A549 (cell line): ENCODE results near the gene RERE. TPM values are rescaled to one million over a fixed set of nuclear protein-coding genes. Genes with fewer than 3 reads are reported as not detected.

Experiments
- ATAC-seq, 2 experiments: fragments of 200-7000 bp in 1 of 2; fragments of >200 bp in 1 of 2; cut with Nextera tagmentation in 1 of 2; cut with Tn5 transposase in 1 of 2; 3 replicates each; pipeline versions ENCODE4 v1.8.0 to v1.9.1; 2018 to 2020; ENCODE audit warnings: mild to moderate bottlenecking in 1 of 2, moderate library complexity in 1 of 2
- CTCF ChIA-PET: fragments of 300-600 bp; sonication (Branson Sonifier 250); formaldehyde crosslinking; extraction: SDS; loops from one replicate; lab custom pipeline; 2021; ENCODE audit warnings: antibody characterized with exemption, inconsistent platforms; lab: Yijun Ruan, JAX
- POLR2A ChIA-PET: fragments of 350-600 bp; formaldehyde crosslinking; extraction: SDS; loops from one replicate; lab custom pipeline; 2021; ENCODE audit warnings: antibody characterized with exemption, inconsistent platforms; lab: Yijun Ruan, JAX
- DNase-seq, 2 experiments: peaks; one replicate each; pipeline versions ENCODE4 v3.0.0 to v3.0.0-alpha.2; 2011 to 2016; ENCODE audit warnings: low read depth in 1 of 2, low spot score in 1 of 2
- FAIRE-seq: peaks from 2 replicates; lab custom pipeline; 2011; peaks lifted over from hg19 to GRCh38; lab: Jason Lieb, UNC
- H3K27ac ChIP-seq, 2 experiments: fragments of >200 bp; sonication (Bioruptor Twin); formaldehyde crosslinking; 3 replicates each; pipeline ENCODE4 v1.5.1; 2016 to 2017
- H3K4me1 ChIP-seq: fragments of >200 bp; sonication (Bioruptor Twin); formaldehyde crosslinking; 3 replicates; pipeline ENCODE4 v1.6.1; 2016
- H3K4me2 ChIP-seq: fragments of >200 bp; sonication (Bioruptor Twin); formaldehyde crosslinking; 3 replicates; pipeline ENCODE4 v1.6.1; 2016
- H3K4me3 ChIP-seq: fragments of >200 bp; sonication (Bioruptor Twin); formaldehyde crosslinking; 3 replicates; pipeline ENCODE4 v1.5.1; 2016
- H3K9me3 ChIP-seq: fragments of >200 bp; sonication (Bioruptor Twin); formaldehyde crosslinking; 3 replicates; pipeline ENCODE4 v1.6.1; 2016
- BHLHE40 ChIP-seq: IDR thresholded peaks from 2 replicates; pipeline ENCODE4 v1.6.1; 2012; ENCODE audit warnings: low read depth, low read length, inconsistent platforms
- CBX2 ChIP-seq: fragments of 200-600 bp; sonication (generic); IDR thresholded peaks from 2 replicates; pipeline ENCODE4 v1.6.1; 2016; ENCODE audit warnings: low read depth, mild to moderate bottlenecking, borderline replicate concordance
- CHD2 ChIP-seq: fragments of 150-350 bp; IDR thresholded peaks from 2 replicates; pipeline ENCODE4 v1.6.1; 2014; ENCODE audit warnings: low read length; ENCODE audit not compliant: partially characterized antibody
- CHD4 ChIP-seq: fragments of 200-600 bp; sonication (generic); IDR thresholded peaks from 2 replicates; pipeline ENCODE4 v1.6.1; 2016; ENCODE audit warnings: antibody characterized with exemption, mild to moderate bottlenecking, borderline replicate concordance
- EHF ChIP-seq: fragments of 250-450 bp; sonication (Bioruptor Pico); IDR thresholded peaks from 2 replicates; pipeline ENCODE4 v1.5.0; 2020; ENCODE audit warnings: mild to moderate bottlenecking
- EHMT2 ChIP-seq: fragments of 200-600 bp; sonication (generic); IDR thresholded peaks from 2 replicates; pipeline ENCODE4 v1.6.1; 2016; ENCODE audit warnings: antibody characterized with exemption, low read depth, mild to moderate bottlenecking, moderate library complexity
- EP300 ChIP-seq, 2 experiments: fragments of >200 bp; sonication (Bioruptor Twin); formaldehyde crosslinking; IDR thresholded peaks; 2 replicates in 1 of 2; 3 replicates in 1 of 2; pipeline ENCODE4 v1.6.1; 2016 to 2017
- FOSL2 ChIP-seq, 2 experiments: fragments of 450-650 bp in 1 of 2; fragments of >200 bp in 1 of 2; sonication (Bioruptor Twin) in 1 of 2; formaldehyde crosslinking; IDR thresholded peaks; 2 replicates each; pipeline versions ENCODE4 v1.5.0 to v1.6.1; 2016 to 2020; ENCODE audit warnings: mild to moderate bottlenecking in 1 of 2, moderate library complexity in 1 of 2
- HEYL ChIP-seq: fragments of 250-450 bp; sonication (Bioruptor Pico); IDR thresholded peaks from 2 replicates; pipeline ENCODE4 v1.8.0; 2021; ENCODE audit warnings: mild to moderate bottlenecking, moderate library complexity
- HOXB5 ChIP-seq: fragments of 250-450 bp; sonication (Bioruptor Pico); IDR thresholded peaks from 2 replicates; pipeline ENCODE4 v1.5.0; 2020; ENCODE audit warnings: mild to moderate bottlenecking, moderate library complexity
- JUNB ChIP-seq: fragments of >200 bp; sonication (Bioruptor Twin); formaldehyde crosslinking; IDR thresholded peaks from 2 replicates; pipeline ENCODE4 v1.6.1; 2016
- KDM1A ChIP-seq: fragments of 200-600 bp; sonication (generic); IDR thresholded peaks from 2 replicates; pipeline ENCODE4 v1.6.1; 2016; ENCODE audit warnings: low read depth, mild to moderate bottlenecking
- KDM5A ChIP-seq: fragments of 200-600 bp; sonication (generic); IDR thresholded peaks from 2 replicates; pipeline ENCODE4 v1.6.1; 2016; ENCODE audit warnings: antibody characterized with exemption, mild to moderate bottlenecking
- NPAS2 ChIP-seq: fragments of 250-450 bp; sonication (Bioruptor Pico); IDR thresholded peaks from 2 replicates; pipeline ENCODE4 v1.8.0; 2022; ENCODE audit warnings: mild to moderate bottlenecking, moderate library complexity, borderline replicate concordance
- RFX5 ChIP-seq: fragments of 450-650 bp; IDR thresholded peaks from 2 replicates; pipeline ENCODE4 v1.7.1; 2014; ENCODE audit warnings: antibody characterized with exemption, mild to moderate bottlenecking, moderate library complexity
- SREBF2 ChIP-seq: fragments of 450-650 bp; IDR thresholded peaks from 2 replicates; pipeline ENCODE4 v1.6.1; 2014; ENCODE audit warnings: mild to moderate bottlenecking, moderate library complexity
- TP53 ChIP-seq: fragments of 250-450 bp; sonication (Bioruptor Pico); IDR thresholded peaks from 2 replicates; pipeline ENCODE4 v1.5.0; 2021; ENCODE audit warnings: mild to moderate bottlenecking, moderate library complexity
- ZC3H11A ChIP-seq: fragments of 450-650 bp; IDR thresholded peaks from 2 replicates; pipeline ENCODE4 v1.6.1; 2014; ENCODE audit warnings: antibody characterized with exemption, mild to moderate bottlenecking
- ZSCAN20 ChIP-seq: fragments of 250-450 bp; sonication (Bioruptor Pico); IDR thresholded peaks from 2 replicates; pipeline ENCODE4 v1.8.0; 2022; ENCODE audit warnings: mild to moderate bottlenecking, moderate library complexity
- WGBS: methylation state at CpG from one replicate; pipeline ENCODE4 v1.1.6; 2017; ENCODE audit errors: missing lambda C conversion rate; 5-methylcytosine and 5-hydroxymethylcytosine counted together
- polyA plus RNA-seq, 4 experiments: library from polyadenylated mRNA; depleted of rRNA in 3 of 4; stranded (reverse); fragments of >200 nt; fragmentation: RNase III in 1 of 4; extraction: RNeasy Plus Mini Kit Qiagen cat#74134 plus additional on column Dnase treatment in 1 of 4; gene quantifications; 2 replicates in 3 of 4; 3 replicates in 1 of 4; pipeline ENCODE4 v1.2.3, GENCODE V29; 2011 to 2017
- TF ChIP-seq, protein P1 (sequence below): IDR thresholded peaks from 2 replicates; pipeline ENCODE4 v1.6.1; 2012
- TF ChIP-seq, protein P2 (sequence below): fragments of 450-650 bp; IDR thresholded peaks from 2 replicates; pipeline ENCODE4 v1.6.1; 2014; ENCODE audit warnings: antibody characterized with exemption
- TF ChIP-seq, protein P3 (sequence below): IDR thresholded peaks from 2 replicates; pipeline ENCODE4 v1.6.1; 2012; ENCODE audit warnings: low read depth, borderline replicate concordance
- TF ChIP-seq, protein P4 (sequence below): fragments of >200 bp; sonication (Bioruptor Twin); formaldehyde crosslinking; IDR thresholded peaks from 3 replicates; pipeline ENCODE4 v1.6.1; 2016

RERE gene
- polyA plus RNA-seq, 2 of the 4 experiments (the other 2 are of a cell fraction) = 12.6 to 28.6 TPM

- H3K4me3 ChIP-seq = no peak overlapping the region
- H3K27ac ChIP-seq = no peak overlapping the region
- DNase-seq (no peak), ATAC-seq (no peak), FAIRE-seq (no peak)
- ChIA-PET CTCF (interaction anchor here (1.2 to 5.6 kb wide), 2 partner anchors 16 to 350 kb away, joined by 3 to 36 read pairs; no protein-coding TSS in a partner anchor), POLR2A (no interaction called here)
- H3K4me1 ChIP-seq = peaks cover 4% of the 10 kb centered on the region; the same call in 1 of the 3 replicates
- WGBS = 90% methylated on average over 11 of the region's 24 CpGs
- H3K9me3 ChIP-seq = no peaks in the 10 kb centered on the region
- H3K4me2 ChIP-seq = no peak overlapping the region
- TF ChIP-seq, protein P1, sequence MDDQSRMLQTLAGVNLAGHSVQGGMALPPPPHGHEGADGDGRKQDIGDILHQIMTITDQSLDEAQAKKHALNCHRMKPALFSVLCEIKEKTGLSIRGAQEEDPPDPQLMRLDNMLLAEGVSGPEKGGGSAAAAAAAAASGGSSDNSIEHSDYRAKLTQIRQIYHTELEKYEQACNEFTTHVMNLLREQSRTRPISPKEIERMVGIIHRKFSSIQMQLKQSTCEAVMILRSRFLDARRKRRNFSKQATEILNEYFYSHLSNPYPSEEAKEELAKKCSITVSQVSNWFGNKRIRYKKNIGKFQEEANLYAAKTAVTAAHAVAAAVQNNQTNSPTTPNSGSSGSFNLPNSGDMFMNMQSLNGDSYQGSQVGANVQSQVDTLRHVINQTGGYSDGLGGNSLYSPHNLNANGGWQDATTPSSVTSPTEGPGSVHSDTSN = no peak
- no peak for TF ChIP-seq HEYL (CRISPR knock-in tag)
- no peak for TF ChIP-seq EHMT2
- no peak for TF ChIP-seq CHD2
- TF ChIP-seq ZSCAN20 (CRISPR knock-in tag) = no peak
- TF ChIP-seq, protein P2, sequence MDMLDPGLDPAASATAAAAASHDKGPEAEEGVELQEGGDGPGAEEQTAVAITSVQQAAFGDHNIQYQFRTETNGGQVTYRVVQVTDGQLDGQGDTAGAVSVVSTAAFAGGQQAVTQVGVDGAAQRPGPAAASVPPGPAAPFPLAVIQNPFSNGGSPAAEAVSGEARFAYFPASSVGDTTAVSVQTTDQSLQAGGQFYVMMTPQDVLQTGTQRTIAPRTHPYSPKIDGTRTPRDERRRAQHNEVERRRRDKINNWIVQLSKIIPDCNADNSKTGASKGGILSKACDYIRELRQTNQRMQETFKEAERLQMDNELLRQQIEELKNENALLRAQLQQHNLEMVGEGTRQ = no peak
- TF ChIP-seq CHD4 = no peak
- TF ChIP-seq JUNB = no peak
- TF ChIP-seq HOXB5 (CRISPR knock-in tag) = no peak
- TF ChIP-seq, protein P3, sequence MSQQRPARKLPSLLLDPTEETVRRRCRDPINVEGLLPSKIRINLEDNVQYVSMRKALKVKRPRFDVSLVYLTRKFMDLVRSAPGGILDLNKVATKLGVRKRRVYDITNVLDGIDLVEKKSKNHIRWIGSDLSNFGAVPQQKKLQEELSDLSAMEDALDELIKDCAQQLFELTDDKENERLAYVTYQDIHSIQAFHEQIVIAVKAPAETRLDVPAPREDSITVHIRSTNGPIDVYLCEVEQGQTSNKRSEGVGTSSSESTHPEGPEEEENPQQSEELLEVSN = no peak
- no peak for TF ChIP-seq ZC3H11A
- no peak for TF ChIP-seq KDM1A
Observed at GRCh38 chr1:8365661-8366362, 451.6 kb downstream of the RERE start.

DNA sequence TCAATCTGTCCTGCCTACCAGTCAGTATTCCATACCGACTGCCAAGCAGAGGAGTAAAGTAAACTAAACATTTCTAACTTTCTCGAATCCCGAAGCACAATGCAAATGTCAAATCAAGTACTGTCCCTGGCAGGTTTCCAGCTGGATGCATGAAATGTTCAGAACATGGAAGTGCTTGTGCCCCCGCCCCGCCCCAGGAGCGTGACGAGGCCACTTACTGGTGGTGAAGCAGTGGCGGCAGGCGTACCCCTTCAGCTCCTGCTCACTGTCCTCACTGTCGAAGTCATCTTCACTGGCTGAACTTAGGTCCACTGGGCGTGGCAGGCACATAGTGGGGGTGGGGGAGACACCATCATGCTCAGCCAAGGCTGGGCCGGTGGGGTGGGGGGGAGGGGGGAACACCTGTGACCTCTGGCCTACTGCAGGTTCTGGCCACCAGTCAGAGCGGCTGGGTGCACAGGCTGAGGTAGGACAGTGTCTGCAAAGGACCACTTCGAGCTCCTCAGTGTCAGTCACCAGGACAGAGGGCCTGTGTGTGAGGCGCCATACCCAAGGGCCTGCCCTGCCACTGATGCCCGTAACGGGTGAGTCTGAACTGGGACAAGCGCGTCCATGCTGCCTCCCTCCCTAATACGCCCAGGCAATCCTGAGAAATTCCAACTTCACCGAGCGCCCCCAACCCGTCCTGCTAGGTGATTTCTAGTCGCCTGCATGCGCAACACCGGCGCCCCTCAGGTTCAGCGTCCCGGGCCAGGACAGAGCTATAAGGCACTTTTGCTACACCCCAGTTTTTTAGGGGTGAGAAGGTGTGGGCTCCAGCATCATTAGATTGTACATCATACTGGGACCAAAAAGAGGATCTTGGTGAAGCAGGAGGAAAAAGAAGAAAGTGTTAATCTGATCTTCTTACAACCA, 452.7 kb downstream of the RERE start:
- TF ChIP-seq BHLHE40 (no peak), EHF (CRISPR knock-in tag) (no peak), FOSL2 (IDR thresholded peaks at IDR 0.05) (no peak), FOSL2 (CRISPR knock-in tag; IDR thresholded peaks at IDR 0.05) (no peak), CHD2 (no peak)
- no peak for FAIRE-seq
- no peak for ATAC-seq
- no peaks in the 10 kb centered on the region for H3K9me3 ChIP-seq
- H3K4me3 ChIP-seq = no peak overlapping the region
- DNase-seq = no peak
- POLR2A ChIA-PET = no interaction called here
- 91% methylated on average over 23 of the region's 29 CpGs for WGBS
- no peak overlapping the region for H3K27ac ChIP-seq
- H3K4me2 ChIP-seq = no peak overlapping the region
- CTCF ChIA-PET = interaction anchor here (0.5 to 5.6 kb wide), 5 partner anchors 12 to 389 kb away, joined by 3 to 36 read pairs (median 4); no protein-coding TSS in a partner anchor
- H3K4me1 ChIP-seq = peaks cover 4% of the 10 kb centered on the region; the same call in 1 of the 3 replicates

DNA sequence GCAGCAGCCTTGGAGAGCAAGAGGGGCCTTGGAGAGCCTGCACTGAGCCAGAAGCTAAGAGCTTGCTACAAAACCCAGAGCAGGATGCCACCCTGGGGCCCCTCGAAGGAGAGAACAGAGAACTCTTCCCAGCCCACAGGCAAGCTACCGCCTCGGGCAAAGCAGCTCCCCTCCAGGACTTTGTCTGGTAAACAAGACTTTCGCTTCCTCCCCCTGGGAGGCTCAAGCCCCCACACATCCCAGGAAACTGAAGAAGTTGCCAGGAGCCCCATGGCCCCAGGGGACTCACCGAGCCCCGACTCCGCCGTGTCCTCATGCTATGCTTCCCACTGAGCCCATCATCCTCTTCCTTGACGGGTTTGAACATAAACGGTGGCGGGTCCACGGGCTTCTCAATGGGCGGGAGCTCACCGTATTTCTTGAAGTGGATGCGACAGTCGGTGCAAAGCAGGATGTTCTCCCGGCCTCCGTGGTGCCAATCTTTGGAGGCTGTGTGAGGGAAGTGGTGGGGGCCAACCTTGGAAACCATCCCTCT, 453.6 kb downstream of the RERE start:
- TF ChIP-seq TP53 (CRISPR knock-in tag) (no peak), NPAS2 (CRISPR knock-in tag) (no peak), CHD4 (no peak), RFX5 (no peak), EHF (CRISPR knock-in tag) (no peak), CBX2 (no peak), EP300 (IDR thresholded peaks at IDR 0.05) (no peak), HOXB5 (CRISPR knock-in tag) (no peak), KDM5A (no peak), SREBF2 (no peak)
- TF ChIP-seq, protein P2 = no peak
- TF ChIP-seq, protein P4, sequence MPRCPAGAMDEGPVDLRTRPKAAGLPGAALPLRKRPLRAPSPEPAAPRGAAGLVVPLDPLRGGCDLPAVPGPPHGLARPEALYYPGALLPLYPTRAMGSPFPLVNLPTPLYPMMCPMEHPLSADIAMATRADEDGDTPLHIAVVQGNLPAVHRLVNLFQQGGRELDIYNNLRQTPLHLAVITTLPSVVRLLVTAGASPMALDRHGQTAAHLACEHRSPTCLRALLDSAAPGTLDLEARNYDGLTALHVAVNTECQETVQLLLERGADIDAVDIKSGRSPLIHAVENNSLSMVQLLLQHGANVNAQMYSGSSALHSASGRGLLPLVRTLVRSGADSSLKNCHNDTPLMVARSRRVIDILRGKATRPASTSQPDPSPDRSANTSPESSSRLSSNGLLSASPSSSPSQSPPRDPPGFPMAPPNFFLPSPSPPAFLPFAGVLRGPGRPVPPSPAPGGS = no peak
- Histone ChIP-seq H3K27ac (no peak overlapping the region), H3K4me2 (no peak overlapping the region), H3K4me3 (no peak overlapping the region), H3K9me3 (no peaks in the 10 kb centered on the region), H3K4me1 (peaks cover 4% of the 10 kb centered on the region; the same call in 1 of the 3 replicates)
- CTCF ChIA-PET = interaction anchor here (1.2 to 5.6 kb wide), 3 partner anchors 14 to 485 kb away, joined by 3 to 36 read pairs (median 4); no protein-coding TSS in a partner anchor
- WGBS = 92% methylated on average over 18 of the region's 18 CpGs
- FAIRE-seq (no peak), ATAC-seq (no peak), DNase-seq (no peak)
- POLR2A ChIA-PET = no interaction called here
